Measurements from ENCODE around the gene APLP2.

The APLP2 gene

DNA sequence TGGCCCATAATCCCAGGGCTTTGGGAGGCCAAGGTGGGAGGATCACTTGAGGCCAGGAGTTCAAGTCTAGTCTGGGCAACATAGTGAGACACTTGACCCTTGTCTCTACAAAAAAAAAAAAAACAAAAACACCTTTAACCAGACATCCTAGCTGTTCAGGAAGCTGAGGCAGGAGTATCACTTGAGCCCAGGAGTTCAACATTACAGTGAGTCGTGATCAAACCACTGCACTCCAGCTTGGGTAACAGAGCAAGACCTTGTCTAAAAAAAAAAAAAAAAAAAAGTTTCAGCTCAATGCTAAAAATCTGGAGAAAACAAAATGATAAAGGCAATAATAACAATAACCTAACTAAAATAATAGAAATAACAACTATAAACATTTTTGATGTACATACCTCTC lies 22.6 kb upstream of the APLP2 start:
- H4K20me1 ChIP-seq = no peaks in the 10 kb centered on the region
- H3K4me2 ChIP-seq = peak overlapping the region in 1 of 11 experiments; percentile 68; a peak in 2 of 22 replicates
- peaks cover 0 to 25% (median 13%) of the 10 kb centered on the region in 11 experiments; a peak in 14 of 22 replicates for H3K9me3 ChIP-seq (replicated peaks in 1 of 11)
- no peak overlapping the region for H3K4me3 ChIP-seq
- no peak overlapping the region for H3K9ac ChIP-seq
- H3K36me3 ChIP-seq = no peaks in the 10 kb centered on the region
- TF ChIP-seq Cebpa-rat (IDR thresholded peaks at IDR 0.05) = no peak
- H3K27me3 ChIP-seq = no peaks in the 10 kb centered on the region
- peaks cover 12 to 87% (median 48%) of the 10 kb centered on the region in 10 experiments for H3K4me1 ChIP-seq
- no peak overlapping the region; a peak in 1 of 22 replicates for H3K27ac ChIP-seq

GRCh38 chr11:130049328-130049771 lies 20.3 kb upstream of the APLP2 start:
- peak overlapping the region in 6 of 11 experiments; percentile 23 to 90 (median 81); a peak in 11 of 22 replicates for H3K4me2 ChIP-seq

DNA sequence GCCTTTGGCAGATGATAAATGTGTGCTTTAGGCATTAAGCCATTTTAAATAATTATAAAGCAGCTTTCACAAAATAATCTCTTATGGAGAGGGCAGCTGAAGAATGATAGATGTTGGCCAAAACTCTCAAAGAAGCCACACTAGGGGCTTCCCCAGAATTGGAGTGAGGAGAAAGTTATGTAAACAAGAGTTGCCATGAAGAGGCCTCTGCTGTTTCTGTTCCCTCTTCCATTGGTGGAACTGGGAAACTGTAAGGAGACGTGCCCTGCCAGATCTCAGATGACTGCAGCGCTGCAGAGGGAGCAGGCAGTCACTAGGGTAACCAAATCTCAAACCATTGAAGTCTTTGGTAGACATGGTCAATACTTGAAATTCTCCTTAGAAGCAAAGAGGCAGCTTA lies 19.4 kb upstream of the APLP2 start:
- peaks cover under 1 to 11% (median 5%) of the 10 kb centered on the region in 11 experiments; a peak in 16 of 22 replicates for H3K9me3 ChIP-seq (replicated peaks in 1 of 11)
- H3K4me2 ChIP-seq = peak overlapping the region in 7 of 11 experiments; percentile 9 to 90 (median 78); a peak in 13 of 22 replicates
- H3K27me3 ChIP-seq = no peaks in the 10 kb centered on the region
- H3K36me3 ChIP-seq = no peaks in the 10 kb centered on the region
- no peak overlapping the region for H3K4me3 ChIP-seq
- no peak for TF ChIP-seq Cebpa-rat (IDR thresholded peaks at IDR 0.05)
- H3K27ac ChIP-seq = peak overlapping the region in 8 of 11 experiments; percentile 14 to 92 (median 78); a peak in 14 of 22 replicates
- peaks cover 0 to 69% (median 28%) of the 10 kb centered on the region in 10 experiments; a peak in 13 of 20 replicates for H3K4me1 ChIP-seq
- H4K20me1 ChIP-seq = no peaks in the 10 kb centered on the region
- H3K9ac ChIP-seq = peak overlapping the region in 6 of 11 experiments; percentile 15 to 74 (median 65); a peak in 8 of 22 replicates

More at GRCh38 chr11:130049328-130049771, 20.3 kb upstream of the APLP2 start:
- Histone ChIP-seq H3K9ac (peak overlapping the region in 5 of 11 experiments; percentile 20 to 74 (median 46); a peak in 5 of 22 replicates), H3K4me3 (no peak overlapping the region), H3K27me3 (no peaks in the 10 kb centered on the region), H3K36me3 (no peaks in the 10 kb centered on the region), H4K20me1 (no peaks in the 10 kb centered on the region), H3K9me3 (replicated peaks in 1 of 11) (peaks cover 6 to 20% (median 11%) of the 10 kb centered on the region in 11 experiments; a peak in 20 of 22 replicates), H3K4me1 (peaks cover 0 to 69% (median 28%) of the 10 kb centered on the region in 10 experiments; a peak in 13 of 20 replicates), H3K27ac (peak overlapping the region in 7 of 11 experiments; percentile 14 to 92 (median 83); a peak in 12 of 22 replicates)
- TF ChIP-seq Cebpa-rat (IDR thresholded peaks at IDR 0.05) = no peak

DNA sequence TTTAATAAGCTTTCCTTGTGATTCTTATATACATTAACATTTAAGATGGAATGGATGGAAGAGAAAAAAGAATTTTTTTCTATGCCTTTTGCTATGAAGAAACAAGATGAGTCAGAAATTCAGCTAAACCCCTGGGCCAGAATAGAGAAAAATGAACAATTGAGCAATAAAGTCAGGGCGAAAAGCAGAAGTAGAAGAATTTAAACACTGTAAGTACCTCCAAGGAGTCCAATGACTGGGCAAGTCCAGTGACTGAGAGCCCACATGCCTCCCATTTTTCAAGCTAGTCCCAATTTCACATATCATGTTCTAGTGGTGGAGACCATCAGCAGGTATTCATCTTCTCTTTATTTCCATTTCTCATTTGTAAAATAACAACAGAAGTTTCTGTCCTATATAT lies 18.6 kb upstream of the APLP2 start:
- peak overlapping the region in 7 of 11 experiments; percentile 14 to 92 (median 83); a peak in 14 of 22 replicates for H3K27ac ChIP-seq
- H4K20me1 ChIP-seq = no peaks in the 10 kb centered on the region
- H3K4me3 ChIP-seq = no peak overlapping the region; a peak in 1 of 20 replicates
- H3K36me3 ChIP-seq = no peaks in the 10 kb centered on the region
- peak in 7 of 11 experiments; percentile 31 to 87 (median 69); a peak in 9 of 22 replicates for TF ChIP-seq Cebpa-rat (IDR thresholded peaks at IDR 0.05)
- peak overlapping the region in 5 of 11 experiments; percentile 60 to 74 (median 66); a peak in 9 of 22 replicates for H3K9ac ChIP-seq
- H3K9me3 ChIP-seq (replicated peaks in 1 of 11) = peaks cover 0 to 11% (median 0%) of the 10 kb centered on the region in 11 experiments; a peak in 10 of 22 replicates
- H3K4me1 ChIP-seq = peaks cover 0 to 74% (median 28%) of the 10 kb centered on the region in 10 experiments; a peak in 13 of 20 replicates
- H3K27me3 ChIP-seq = no peaks in the 10 kb centered on the region
- H3K4me2 ChIP-seq = peak overlapping the region in 7 of 11 experiments; percentile 0 to 90 (median 78); a peak in 12 of 22 replicates

DNA sequence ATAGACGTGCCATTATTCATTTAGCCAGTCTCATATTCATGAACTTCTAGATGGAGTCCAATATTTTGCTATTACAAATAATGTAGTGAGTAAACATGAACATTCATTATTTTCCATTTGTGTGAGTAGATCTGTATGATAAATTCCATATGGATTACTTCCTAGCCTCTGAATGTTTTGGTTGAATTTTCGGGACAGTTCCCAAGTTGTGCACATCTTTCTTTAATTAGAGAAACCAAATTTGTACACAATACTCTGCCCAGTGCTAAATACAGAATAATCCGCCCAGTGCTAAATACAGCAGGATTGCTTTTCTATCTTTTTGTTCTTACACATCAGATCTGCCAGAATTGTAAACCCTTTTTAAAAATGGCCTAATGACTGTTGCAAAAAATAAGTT lies 17.1 kb upstream of the APLP2 start:
- Histone ChIP-seq H3K36me3 (no peaks in the 10 kb centered on the region), H3K4me1 (peaks cover 0 to 79% (median 28%) of the 10 kb centered on the region in 10 experiments; a peak in 13 of 20 replicates), H3K27ac (no peak overlapping the region), H3K4me3 (no peak overlapping the region), H4K20me1 (no peaks in the 10 kb centered on the region), H3K9me3 (replicated peaks in 1 of 11) (peaks cover 0 to 11% (median 0%) of the 10 kb centered on the region in 11 experiments; a peak in 10 of 22 replicates), H3K4me2 (no peak overlapping the region; a peak in 1 of 22 replicates), H3K9ac (no peak overlapping the region), H3K27me3 (no peaks in the 10 kb centered on the region)
- TF ChIP-seq Cebpa-rat (IDR thresholded peaks at IDR 0.05) = no peak

DNA sequence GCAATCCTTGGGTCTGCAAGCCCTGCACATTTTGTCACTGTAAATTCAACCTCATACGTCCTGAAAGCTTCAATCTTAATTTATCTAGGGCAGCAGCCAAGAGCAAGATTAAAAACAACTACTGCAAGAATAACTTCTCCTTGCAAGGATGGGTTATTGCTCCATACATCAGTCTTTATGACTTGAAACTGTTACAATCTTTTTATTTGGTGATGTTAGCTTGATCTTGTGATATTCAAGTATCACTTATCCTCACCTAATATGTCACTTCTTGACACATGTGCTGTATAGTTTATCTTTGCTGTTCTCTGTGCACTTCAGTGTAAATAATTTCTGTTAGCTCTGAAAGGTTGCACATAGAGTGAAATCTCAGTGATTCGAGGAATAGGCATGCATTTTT lies 14.7 kb upstream of the APLP2 start:
- H3K27ac ChIP-seq = 0 out of 22 replicates have a peak overlapping the region, but pooled peaks of 1 of the 11 experiments have one; percentile 18

DNA sequence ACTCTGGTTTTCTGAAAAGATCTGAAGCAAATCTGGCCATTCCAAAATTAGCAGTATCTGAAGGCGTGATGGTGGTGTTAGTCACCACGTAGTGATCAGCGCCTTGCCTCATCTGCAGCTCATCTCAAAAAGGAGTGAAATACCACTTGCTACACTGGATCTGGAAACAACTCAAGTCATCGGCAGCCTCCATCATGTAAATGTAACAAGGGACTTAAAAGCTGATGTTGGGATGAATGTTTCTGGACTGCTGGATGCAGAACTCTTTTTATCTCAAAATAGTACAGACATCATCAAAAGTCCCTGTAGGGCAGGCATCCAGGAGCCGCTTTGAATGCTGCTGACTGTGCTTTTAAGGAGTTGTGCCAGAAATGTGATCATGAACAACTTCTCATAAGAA lies 14.1 kb upstream of the APLP2 start:
- peak overlapping the region in 1 of 11 experiments; percentile 18; a peak in 1 of 22 replicates for H3K27ac ChIP-seq
- H3K4me2 ChIP-seq = peak overlapping the region in 4 of 11 experiments; percentile 6 to 71 (median 52); a peak in 7 of 22 replicates
- H3K9me3 ChIP-seq (replicated peaks in 1 of 11) = peaks cover 0 to 11% (median 0%) of the 10 kb centered on the region in 11 experiments; a peak in 10 of 22 replicates
- no peaks in the 10 kb centered on the region for H4K20me1 ChIP-seq
- peaks cover 0 to 51% (median 10%) of the 10 kb centered on the region in 10 experiments; a peak in 13 of 20 replicates for H3K4me1 ChIP-seq
- no peaks in the 10 kb centered on the region for H3K36me3 ChIP-seq
- no peak overlapping the region for H3K9ac ChIP-seq
- TF ChIP-seq Cebpa-rat (IDR thresholded peaks at IDR 0.05) = no peak
- no peak overlapping the region for H3K4me3 ChIP-seq
- H3K27me3 ChIP-seq = no peaks in the 10 kb centered on the region

More for the DNA sequence above, 14.7 kb upstream of the APLP2 start:
- Histone ChIP-seq H3K27me3 (no peaks in the 10 kb centered on the region), H3K4me3 (no peak overlapping the region), H3K4me2 (peak overlapping the region in 2 of 11 experiments; percentile 46 to 71; a peak in 4 of 22 replicates), H3K9ac (no peak overlapping the region), H3K4me1 (peaks cover 0 to 57% (median 17%) of the 10 kb centered on the region in 10 experiments; a peak in 13 of 20 replicates), H3K36me3 (no peaks in the 10 kb centered on the region), H3K9me3 (replicated peaks in 1 of 11) (peaks cover 0 to 11% (median 0%) of the 10 kb centered on the region in 11 experiments; a peak in 10 of 22 replicates), H4K20me1 (no peaks in the 10 kb centered on the region)
- TF ChIP-seq Cebpa-rat (IDR thresholded peaks at IDR 0.05) = no peak

GRCh38 chr11:130061017-130061416 lies 8.7 kb upstream of the APLP2 start:
- no peaks in the 10 kb centered on the region for H3K27me3 ChIP-seq
- no peak for TF ChIP-seq Cebpa-rat (IDR thresholded peaks at IDR 0.05)
- H3K4me2 ChIP-seq = no peak overlapping the region
- no peaks in the 10 kb centered on the region for H4K20me1 ChIP-seq
- no peaks in the 10 kb centered on the region for H3K9me3 ChIP-seq (replicated peaks in 1 of 11)
- no peaks in the 10 kb centered on the region for H3K36me3 ChIP-seq
- no peak overlapping the region for H3K4me3 ChIP-seq
- H3K27ac ChIP-seq = no peak overlapping the region
- H3K9ac ChIP-seq = no peak overlapping the region
- H3K4me1 ChIP-seq = peaks cover 14 to 43% (median 19%) of the 10 kb centered on the region in 10 experiments

GRCh38 chr11:130062026-130062425 lies 7.7 kb upstream of the APLP2 start:
- Histone ChIP-seq H3K36me3 (no peaks in the 10 kb centered on the region), H3K4me2 (no peak overlapping the region), H3K4me1 (peaks cover 24 to 43% (median 29%) of the 10 kb centered on the region in 10 experiments), H3K9me3 (replicated peaks in 1 of 11) (no peaks in the 10 kb centered on the region), H4K20me1 (no peaks in the 10 kb centered on the region), H3K27me3 (no peaks in the 10 kb centered on the region), H3K4me3 (no peak overlapping the region), H3K9ac (no peak overlapping the region), H3K27ac (no peak overlapping the region)
- no peak for TF ChIP-seq Cebpa-rat (IDR thresholded peaks at IDR 0.05)

Data from BLaER1 treated with 17β-estradiol and CSF1 and Interleukin-3, amounts not matched to agents 10 nM and 100 nM (cell line).